ENCODE measurements around the gene ADGRF1.

DNA sequence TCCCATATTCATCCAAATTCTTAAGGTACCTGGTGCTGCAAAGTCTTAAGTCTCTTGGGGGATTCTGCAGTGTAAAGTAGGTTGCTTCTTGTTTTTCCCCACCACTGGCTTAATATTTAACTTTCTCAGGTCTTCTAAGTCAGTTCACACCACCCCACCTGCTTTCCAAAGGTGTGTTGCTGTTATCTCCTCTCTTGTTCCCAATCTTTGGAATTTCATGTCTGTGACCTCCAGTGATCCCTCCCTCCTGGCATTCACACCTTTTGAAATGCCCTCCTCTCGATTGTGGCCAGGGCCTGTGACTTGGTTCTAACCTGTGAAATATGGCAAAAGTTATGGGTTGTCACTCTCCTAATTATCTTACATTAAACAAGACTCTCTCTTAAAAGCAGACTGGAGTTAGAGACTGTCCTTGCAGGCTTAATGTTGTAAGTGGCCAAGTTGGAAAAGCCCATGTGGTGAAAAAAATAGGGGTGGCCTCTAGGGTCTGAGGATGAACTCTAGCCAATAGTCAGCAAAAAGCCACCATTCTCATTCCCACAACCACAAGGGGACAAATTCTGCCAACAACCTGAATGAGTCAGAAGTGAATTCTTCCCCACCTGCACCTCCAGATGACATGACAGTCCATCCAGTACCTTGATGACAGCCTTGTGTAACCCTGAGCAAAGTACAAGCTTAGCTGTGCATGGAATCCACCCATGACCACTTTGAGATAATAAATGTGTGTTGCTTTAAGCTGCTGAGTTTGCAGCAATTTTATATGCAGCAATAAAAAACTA lies 45.1 kb downstream of the ADGRF1 start:
- TF ChIP-seq, protein P1, sequence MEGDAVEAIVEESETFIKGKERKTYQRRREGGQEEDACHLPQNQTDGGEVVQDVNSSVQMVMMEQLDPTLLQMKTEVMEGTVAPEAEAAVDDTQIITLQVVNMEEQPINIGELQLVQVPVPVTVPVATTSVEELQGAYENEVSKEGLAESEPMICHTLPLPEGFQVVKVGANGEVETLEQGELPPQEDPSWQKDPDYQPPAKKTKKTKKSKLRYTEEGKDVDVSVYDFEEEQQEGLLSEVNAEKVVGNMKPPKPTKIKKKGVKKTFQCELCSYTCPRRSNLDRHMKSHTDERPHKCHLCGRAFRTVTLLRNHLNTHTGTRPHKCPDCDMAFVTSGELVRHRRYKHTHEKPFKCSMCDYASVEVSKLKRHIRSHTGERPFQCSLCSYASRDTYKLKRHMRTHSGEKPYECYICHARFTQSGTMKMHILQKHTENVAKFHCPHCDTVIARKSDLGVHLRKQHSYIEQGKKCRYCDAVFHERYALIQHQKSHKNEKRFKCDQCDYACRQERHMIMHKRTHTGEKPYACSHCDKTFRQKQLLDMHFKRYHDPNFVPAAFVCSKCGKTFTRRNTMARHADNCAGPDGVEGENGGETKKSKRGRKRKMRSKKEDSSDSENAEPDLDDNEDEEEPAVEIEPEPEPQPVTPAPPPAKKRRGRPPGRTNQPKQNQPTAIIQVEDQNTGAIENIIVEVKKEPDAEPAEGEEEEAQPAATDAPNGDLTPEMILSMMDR (IDR thresholded peaks at IDR 0.05) = no peak
- TF ChIP-seq POLR2A (IDR thresholded peaks at IDR 0.05) = no peak
